ENCODE results near the gene MARCHF3.
"Not testable (repeated sequence)": the region's sequence is repeated elsewhere in the genome, so short reads cannot be mapped to it uniquely, and the experiment has no call there.

DNA sequence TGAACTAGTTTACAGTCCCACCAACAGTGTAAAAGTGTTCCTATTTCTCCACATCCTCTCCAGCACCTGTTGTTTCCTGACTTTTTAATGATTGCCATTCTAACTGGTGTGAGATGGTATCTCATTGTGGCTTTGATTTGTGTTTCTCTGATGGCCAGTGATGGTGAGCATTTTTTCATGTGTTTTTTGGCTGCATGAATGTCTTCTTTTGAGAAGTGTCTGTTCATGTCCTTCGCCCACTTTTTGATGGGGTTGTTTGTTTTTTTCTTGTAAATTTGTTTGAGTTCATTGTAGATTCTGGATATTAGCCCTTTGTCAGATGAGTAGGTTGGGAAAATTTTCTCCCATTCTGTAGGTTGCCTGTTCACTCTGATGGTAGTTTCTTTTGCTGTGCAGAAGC lies 126.0 kb downstream of the MARCHF3 start:
- TF ChIP-seq, protein P1, sequence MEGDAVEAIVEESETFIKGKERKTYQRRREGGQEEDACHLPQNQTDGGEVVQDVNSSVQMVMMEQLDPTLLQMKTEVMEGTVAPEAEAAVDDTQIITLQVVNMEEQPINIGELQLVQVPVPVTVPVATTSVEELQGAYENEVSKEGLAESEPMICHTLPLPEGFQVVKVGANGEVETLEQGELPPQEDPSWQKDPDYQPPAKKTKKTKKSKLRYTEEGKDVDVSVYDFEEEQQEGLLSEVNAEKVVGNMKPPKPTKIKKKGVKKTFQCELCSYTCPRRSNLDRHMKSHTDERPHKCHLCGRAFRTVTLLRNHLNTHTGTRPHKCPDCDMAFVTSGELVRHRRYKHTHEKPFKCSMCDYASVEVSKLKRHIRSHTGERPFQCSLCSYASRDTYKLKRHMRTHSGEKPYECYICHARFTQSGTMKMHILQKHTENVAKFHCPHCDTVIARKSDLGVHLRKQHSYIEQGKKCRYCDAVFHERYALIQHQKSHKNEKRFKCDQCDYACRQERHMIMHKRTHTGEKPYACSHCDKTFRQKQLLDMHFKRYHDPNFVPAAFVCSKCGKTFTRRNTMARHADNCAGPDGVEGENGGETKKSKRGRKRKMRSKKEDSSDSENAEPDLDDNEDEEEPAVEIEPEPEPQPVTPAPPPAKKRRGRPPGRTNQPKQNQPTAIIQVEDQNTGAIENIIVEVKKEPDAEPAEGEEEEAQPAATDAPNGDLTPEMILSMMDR (conservative IDR thresholded peaks at IDR 0.05; ENCODE audit: low read depth, low read length): not testable (repeated sequence)
- not testable (repeated sequence) for TF ChIP-seq EZH2 (IDR thresholded peaks at IDR 0.05; ENCODE audit: borderline replicate concordance, low read depth, low read length, poor library complexity, severe bottlenecking)

Data from A673 (cell line).